Progenitor cell of endocrine pancreas (in vitro differentiated cells): ENCODE results near the gene ADD3. TPM values are rescaled to one million over a fixed set of nuclear protein-coding genes. Genes with fewer than 3 reads are reported as not detected.

Experiments used
- DNase-seq: peaks from one replicate; pipeline ENCODE4 v3.0.0; 2021; ENCODE audit warnings: low spot score; ENCODE audit not compliant: unreplicated experiment
- H3K27ac Mint-ChIP-seq: 2 replicates; pipeline ENCODE4 v1.8.0; 2021; ENCODE audit warnings: mild to moderate bottlenecking, moderate library complexity, mixed read lengths
- H3K27me3 Mint-ChIP-seq: 2 replicates; pipeline ENCODE4 v1.8.0; 2021; ENCODE audit warnings: mixed read lengths
- H3K36me3 Mint-ChIP-seq: 2 replicates; pipeline ENCODE4 v1.8.0; 2022; ENCODE audit warnings: mixed read lengths; ENCODE audit not compliant: insufficient read depth
- H3K4me1 Mint-ChIP-seq: 2 replicates; pipeline ENCODE4 v1.8.0; 2021; ENCODE audit warnings: low read depth, mixed read lengths
- H3K4me3 Mint-ChIP-seq: 2 replicates; pipeline ENCODE4 v1.8.0; 2021; ENCODE audit warnings: low read depth, mild to moderate bottlenecking, moderate library complexity, mixed read lengths
- H3K9me3 Mint-ChIP-seq: 2 replicates; pipeline ENCODE4 v1.8.0; 2021; ENCODE audit warnings: low read depth, mixed read lengths
- total RNA-seq: library from RNA; stranded (reverse); gene quantifications from 2 replicates; pipeline ENCODE4 v1.2.1, GENCODE V29; 2021
- TF ChIP-seq, protein P1 (sequence below): fragments of 200-600 bp; sonication (generic); IDR thresholded peaks from one replicate; pipeline ENCODE4 v1.5.0; 2021; ENCODE audit warnings: antibody characterized with exemption, mild to moderate bottlenecking; ENCODE audit not compliant: unreplicated experiment

ADD3 gene
- total RNA-seq, 1 donor from 2014 or later, result 111 TPM

DNA sequence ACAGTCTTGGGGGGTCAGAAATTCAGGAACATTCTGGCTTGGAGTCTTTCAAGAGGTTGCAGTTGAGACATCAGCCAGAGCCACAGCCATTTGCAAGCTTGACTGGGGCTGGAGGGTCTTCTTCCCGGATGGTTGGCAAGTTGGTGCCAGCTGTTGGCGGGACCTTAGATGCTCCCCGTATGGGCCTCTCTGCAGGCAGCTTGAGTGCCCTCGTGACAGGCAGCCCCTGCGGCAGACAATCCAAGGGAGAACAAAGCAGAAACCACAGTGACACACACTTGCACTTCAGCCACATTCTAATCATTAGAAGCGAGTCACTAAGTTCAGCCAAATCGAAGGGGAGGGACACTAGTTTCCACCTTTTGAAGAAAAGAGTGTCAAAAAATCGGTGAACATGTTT is 140.2 kb downstream of the ADD3 start:
- H3K27me3 Mint-ChIP-seq, result peaks cover 6% of the 10 kb centered on the region
- no peak overlapping the region for H3K27ac Mint-ChIP-seq
- no peaks in the 10 kb centered on the region for H3K9me3 Mint-ChIP-seq
- TF ChIP-seq, protein P1, sequence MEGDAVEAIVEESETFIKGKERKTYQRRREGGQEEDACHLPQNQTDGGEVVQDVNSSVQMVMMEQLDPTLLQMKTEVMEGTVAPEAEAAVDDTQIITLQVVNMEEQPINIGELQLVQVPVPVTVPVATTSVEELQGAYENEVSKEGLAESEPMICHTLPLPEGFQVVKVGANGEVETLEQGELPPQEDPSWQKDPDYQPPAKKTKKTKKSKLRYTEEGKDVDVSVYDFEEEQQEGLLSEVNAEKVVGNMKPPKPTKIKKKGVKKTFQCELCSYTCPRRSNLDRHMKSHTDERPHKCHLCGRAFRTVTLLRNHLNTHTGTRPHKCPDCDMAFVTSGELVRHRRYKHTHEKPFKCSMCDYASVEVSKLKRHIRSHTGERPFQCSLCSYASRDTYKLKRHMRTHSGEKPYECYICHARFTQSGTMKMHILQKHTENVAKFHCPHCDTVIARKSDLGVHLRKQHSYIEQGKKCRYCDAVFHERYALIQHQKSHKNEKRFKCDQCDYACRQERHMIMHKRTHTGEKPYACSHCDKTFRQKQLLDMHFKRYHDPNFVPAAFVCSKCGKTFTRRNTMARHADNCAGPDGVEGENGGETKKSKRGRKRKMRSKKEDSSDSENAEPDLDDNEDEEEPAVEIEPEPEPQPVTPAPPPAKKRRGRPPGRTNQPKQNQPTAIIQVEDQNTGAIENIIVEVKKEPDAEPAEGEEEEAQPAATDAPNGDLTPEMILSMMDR, result no peak
- H3K4me1 Mint-ChIP-seq, result peaks cover 10% of the 10 kb centered on the region
- H3K36me3 Mint-ChIP-seq, result no peaks in the 10 kb centered on the region
- no peak overlapping the region for H3K4me3 Mint-ChIP-seq
- no peak for DNase-seq

DNA sequence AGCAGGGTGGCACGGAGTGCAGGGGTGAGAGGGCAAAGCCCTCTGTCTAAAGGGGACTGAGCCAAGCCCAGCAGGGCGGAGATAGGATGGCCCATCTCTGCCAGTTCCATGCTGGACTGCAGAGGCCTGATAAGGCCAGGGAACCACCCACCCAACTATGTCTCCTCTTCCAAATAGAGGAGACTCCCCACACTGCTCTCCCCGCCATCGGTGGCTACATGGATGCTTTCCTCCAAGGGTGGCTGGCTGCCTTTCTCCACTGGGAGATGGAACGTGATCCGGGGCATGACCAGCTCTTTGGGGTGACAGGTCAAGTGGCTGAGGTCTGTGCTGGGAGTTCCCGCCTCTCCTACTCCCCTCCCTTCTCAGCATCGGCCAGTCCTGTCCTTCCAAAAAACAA is 141.5 kb downstream of the ADD3 start:
- Mint-ChIP-seq H3K9me3 (no peaks in the 10 kb centered on the region), H3K4me3 (no peak overlapping the region), H3K36me3 (no peaks in the 10 kb centered on the region), H3K27me3 (peaks cover 13% of the 10 kb centered on the region), H3K27ac (no peak overlapping the region), H3K4me1 (peaks cover 6% of the 10 kb centered on the region)
- TF ChIP-seq, protein P1, result no peak
- no peak for DNase-seq

DNA sequence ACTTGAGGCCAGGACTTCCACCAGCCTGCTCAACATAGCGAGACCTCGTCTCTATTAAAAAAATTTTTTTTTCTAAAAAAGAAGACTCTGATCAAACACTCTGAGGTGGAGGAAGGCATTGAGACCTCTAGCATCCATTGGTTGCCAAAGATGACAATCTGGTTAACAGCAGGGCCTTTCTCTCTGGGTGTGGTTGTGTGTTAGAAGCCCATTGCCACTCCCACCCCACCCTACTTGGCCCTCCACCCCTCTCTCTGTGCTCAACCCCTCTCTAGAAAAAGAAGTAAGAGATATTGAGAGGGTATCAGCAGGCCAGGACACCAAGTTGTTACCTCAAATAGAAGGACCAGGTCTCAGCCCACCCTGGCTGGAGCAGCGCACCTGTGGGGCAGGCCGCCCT is 142.3 kb downstream of the ADD3 start:
- Mint-ChIP-seq H3K27me3 (peaks cover 13% of the 10 kb centered on the region), H3K27ac (no peak overlapping the region), H3K4me3 (no peak overlapping the region), H3K9me3 (no peaks in the 10 kb centered on the region), H3K36me3 (no peaks in the 10 kb centered on the region), H3K4me1 (peaks cover 6% of the 10 kb centered on the region)
- TF ChIP-seq, protein P1, result no peak
- DNase-seq, result no peak

DNA sequence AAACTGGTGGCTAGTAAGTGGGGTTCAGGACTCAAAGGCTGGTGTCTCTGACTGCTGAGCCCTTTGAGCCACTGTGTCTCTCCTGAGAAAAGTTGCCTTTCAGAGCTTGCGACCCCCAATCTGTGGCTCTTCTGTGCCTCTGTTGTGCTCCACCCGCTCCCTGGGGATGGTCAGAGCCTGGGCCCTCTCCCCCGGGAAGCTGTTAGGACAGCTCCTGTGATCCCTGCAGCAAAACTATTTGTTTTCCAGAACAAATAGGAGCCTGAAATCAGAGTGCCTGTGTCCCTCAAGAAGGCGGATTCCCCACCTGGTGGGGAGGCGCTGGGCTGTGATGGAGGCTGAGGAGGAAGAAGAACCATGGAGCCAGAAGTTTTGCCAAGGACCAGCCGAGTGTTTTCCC is 143.2 kb downstream of the ADD3 start:
- no peak overlapping the region for H3K27ac Mint-ChIP-seq
- peaks cover 13% of the 10 kb centered on the region for H3K27me3 Mint-ChIP-seq
- no peak for DNase-seq
- no peaks in the 10 kb centered on the region for H3K9me3 Mint-ChIP-seq
- no peak overlapping the region for H3K4me3 Mint-ChIP-seq
- H3K4me1 Mint-ChIP-seq, result peaks cover 6% of the 10 kb centered on the region
- no peaks in the 10 kb centered on the region for H3K36me3 Mint-ChIP-seq
- TF ChIP-seq, protein P1, result no peak

DNA sequence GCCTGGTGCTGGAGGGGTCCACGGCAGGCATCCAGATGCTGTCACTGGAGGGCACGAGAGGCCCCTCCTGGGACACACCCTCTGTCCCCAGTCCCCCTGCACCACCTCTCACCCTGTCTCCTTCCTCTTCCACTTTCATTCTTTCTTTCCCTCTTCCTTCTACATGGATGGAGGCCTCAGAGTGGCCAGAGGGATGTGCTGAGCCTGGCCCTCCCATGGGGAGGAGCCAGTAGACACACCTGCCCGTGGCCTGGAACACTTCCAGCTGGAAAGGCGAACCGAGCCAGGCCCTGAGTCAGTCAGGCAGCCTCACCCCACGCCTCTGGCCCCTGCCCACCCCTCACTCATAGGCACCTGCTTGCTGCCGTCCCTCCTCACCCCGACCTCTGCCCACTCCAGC is 143.7 kb downstream of the ADD3 start:
- DNase-seq, result no peak

More for the DNA sequence above, 143.7 kb downstream of the ADD3 start:
- TF ChIP-seq, protein P1, result no peak
- Mint-ChIP-seq H3K36me3 (no peaks in the 10 kb centered on the region), H3K9me3 (no peaks in the 10 kb centered on the region), H3K27ac (peak overlapping the region; percentile 22), H3K27me3 (peaks cover 14% of the 10 kb centered on the region), H3K4me3 (no peak overlapping the region), H3K4me1 (peaks cover 6% of the 10 kb centered on the region)
